Measurements from ENCODE around the gene PPM1D. TPM values are rescaled to one million over a fixed set of nuclear protein-coding genes. Genes with fewer than 3 reads are reported as not detected.
A peak's percentile ranks its signal among the peaks of the same experiment; 100 is the strongest.
"Not testable (repeated sequence)": the region's sequence is repeated elsewhere in the genome, so short reads cannot be mapped to it uniquely, and the experiment has no call there.

Gene PPM1D
- total RNA-seq (10 to 100 TPM in 2 of 4 donors, 1 to 10 TPM in 2; 9.6 to 13.8 (median 10.6) TPM), polyA plus RNA-seq (1 to 10 TPM; 5.4 to 7.6 (median 6.2) TPM)

- peaks cover 0 to 31% (median 23%) of the 10 kb centered on the region in 4 donors for H3K4me1 ChIP-seq
- intact Hi-C loops (cut with DNase I) = loop anchor here (1.0 to 5.0 kb wide), 5 partner anchors 23 to 77 kb away; partner anchors contain the start of gene BCAS3
- TF ChIP-seq EP300 (IDR thresholded peaks at IDR 0.05) (peak in 1 of 4 donors; percentile 72), POLR2A (IDR thresholded peaks at IDR 0.05) (peak; percentile 27 to 89), CTCF (IDR thresholded peaks at IDR 0.05) (peak in 1 of 4 experiments; percentile 36), POLR2AphosphoS5 (IDR thresholded peaks at IDR 0.05) (peak; percentile 90 to 96 (median 93))
- H3K4me3 ChIP-seq = peak within 1 kb of the TSS; percentile 64 to 98 (median 88)
- peak within 1 kb of the TSS; percentile 97 to 99 (median 98) for H3K27ac ChIP-seq
- WGBS, 2 donors = 0% methylated on average over 83 of the region's 83 CpGs
- no peaks in the 10 kb centered on the region for H3K27me3 ChIP-seq
- no peaks in the 10 kb centered on the region for H3K36me3 ChIP-seq
- peak; percentile 100 for DNase-seq
- H3K9me3 ChIP-seq = no peaks in the 10 kb centered on the region
Measured at GRCh38 chr17:60599620-60600489, at the start of gene PPM1D. Gene PPM1D, plus strand, starts transcription at chr17:60600193. Its CDS starts 222 bp downstream, at chr17:60600415.

GRCh38 chr17:60552255-60552654, 47.7 kb upstream of the PPM1D start:
- H3K27ac ChIP-seq; H3K27me3 ChIP-seq; H3K4me3 ChIP-seq; DNase-seq; H3K36me3 ChIP-seq; H3K4me1 ChIP-seq; intact Hi-C loops (cut with DNase I); H3K9me3 ChIP-seq: not testable (repeated sequence)
- 95% methylated on average over 6 to 8 of the region's 13 CpGs for WGBS, 2 donors

- TF ChIP-seq POLR2AphosphoS5 (IDR thresholded peaks at IDR 0.05) (no peak), EP300 (IDR thresholded peaks at IDR 0.05) (no peak), POLR2A (IDR thresholded peaks at IDR 0.05) (no peak), CTCF (IDR thresholded peaks at IDR 0.05) (no peak)
Measured at GRCh38 chr17:60554377-60554788, 45.6 kb upstream of the PPM1D start.

GRCh38 chr17:60555786-60556185, 44.2 kb upstream of the PPM1D start:
- Histone ChIP-seq H3K4me1 (no peaks in the 10 kb centered on the region), H3K27ac (no peak overlapping the region), H3K4me3 (no peak overlapping the region), H3K27me3 (no peaks in the 10 kb centered on the region), H3K36me3 (no peaks in the 10 kb centered on the region), H3K9me3 (peaks cover 0 to 3% (median 0%) of the 10 kb centered on the region in 4 donors)
- DNase-seq = no peak
- no peak for TF ChIP-seq CTCF (IDR thresholded peaks at IDR 0.05)
- TF ChIP-seq POLR2A (IDR thresholded peaks at IDR 0.05) = no peak
- intact Hi-C loops (cut with DNase I) = no loop called here
- WGBS, 2 donors = 95% methylated on average over 4 of the region's 4 CpGs

More at GRCh38 chr17:60554377-60554788, 45.6 kb upstream of the PPM1D start:
- Histone ChIP-seq H3K36me3 (no peaks in the 10 kb centered on the region), H3K9me3 (peaks cover 0 to 3% (median 0%) of the 10 kb centered on the region in 4 donors), H3K4me1 (no peaks in the 10 kb centered on the region), H3K27ac (no peak overlapping the region), H3K27me3 (no peaks in the 10 kb centered on the region), H3K4me3 (no peak overlapping the region)
- 84 to 85% methylated on average over 2 of the region's 2 CpGs for WGBS, 2 donors
- no peak for DNase-seq
- intact Hi-C loops (cut with DNase I) = no loop called here

- DNase-seq = no peak
- WGBS, 2 donors = 84 to 88% methylated on average over 2 of the region's 2 CpGs
- H3K9me3 ChIP-seq = peaks cover 0 to 3% (median 0%) of the 10 kb centered on the region in 4 donors
- no peak overlapping the region for H3K27ac ChIP-seq
- no peaks in the 10 kb centered on the region for H3K27me3 ChIP-seq
- TF ChIP-seq POLR2AphosphoS5 (IDR thresholded peaks at IDR 0.05) (no peak), CTCF (IDR thresholded peaks at IDR 0.05) (no peak), EP300 (IDR thresholded peaks at IDR 0.05) (no peak), POLR2A (IDR thresholded peaks at IDR 0.05) (no peak)
- H3K4me1 ChIP-seq = no peaks in the 10 kb centered on the region
- H3K4me3 ChIP-seq = no peak overlapping the region
- H3K36me3 ChIP-seq = no peaks in the 10 kb centered on the region
- intact Hi-C loops (cut with DNase I) = no loop called here
Measured at GRCh38 chr17:60557805-60558204, 42.2 kb upstream of the PPM1D start.

Measured in sigmoid colon (tissue), 7 donors.